ENCODE data around the gene RAB11FIP4.
A peak's percentile ranks its signal among the peaks of the same experiment; 100 is the strongest.

Gene RAB11FIP4

DNA sequence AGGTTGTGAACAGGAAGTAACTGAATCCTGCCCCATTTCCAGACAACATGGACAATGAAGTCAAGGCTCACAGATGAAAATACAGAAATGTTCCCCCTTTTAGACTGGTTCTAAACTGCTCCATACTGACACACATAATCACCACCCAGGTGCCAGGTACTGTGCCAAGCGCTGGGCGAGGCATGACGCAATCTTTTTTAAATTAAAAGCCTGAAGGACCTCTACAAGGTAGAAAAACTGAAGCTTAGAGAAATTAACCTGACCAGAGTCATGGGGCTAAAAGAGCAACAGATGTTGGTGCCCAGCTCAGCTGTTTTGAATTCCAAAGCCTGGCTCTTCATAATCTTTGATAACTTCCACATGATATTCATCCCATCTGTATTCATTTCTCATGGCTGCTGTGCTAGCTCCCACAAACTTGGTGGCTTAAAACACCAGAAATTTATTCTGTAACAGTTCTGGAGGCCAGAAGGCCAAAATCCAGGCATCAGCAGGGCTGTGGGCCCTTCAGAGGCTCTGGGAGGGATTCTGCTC is 4.9 kb upstream of the RAB11FIP4 start:
- no peak for DNase-seq (ENCODE audit: low read depth in 2 of 2)

DNA sequence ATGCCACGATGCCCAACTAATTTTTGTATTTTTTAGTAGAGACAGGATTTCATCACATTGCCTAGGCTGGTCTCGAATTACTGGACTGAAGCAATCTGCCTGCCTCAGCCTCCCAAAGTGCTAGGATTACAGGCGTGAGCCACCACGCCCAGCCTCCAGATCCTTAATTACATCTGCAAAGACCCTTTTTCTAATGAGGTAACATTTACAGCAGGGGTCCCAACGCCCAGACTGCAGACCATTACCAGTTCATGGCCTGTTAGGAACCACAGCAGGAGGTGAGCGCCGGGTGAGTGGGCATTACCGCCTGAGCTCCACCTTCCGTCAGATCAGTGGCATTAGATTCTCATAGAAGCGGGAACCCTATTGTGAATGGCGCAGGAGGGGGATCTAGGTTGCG is 4.0 kb upstream of the RAB11FIP4 start:
- no peak for DNase-seq (ENCODE audit: low read depth in 2 of 2)

DNA sequence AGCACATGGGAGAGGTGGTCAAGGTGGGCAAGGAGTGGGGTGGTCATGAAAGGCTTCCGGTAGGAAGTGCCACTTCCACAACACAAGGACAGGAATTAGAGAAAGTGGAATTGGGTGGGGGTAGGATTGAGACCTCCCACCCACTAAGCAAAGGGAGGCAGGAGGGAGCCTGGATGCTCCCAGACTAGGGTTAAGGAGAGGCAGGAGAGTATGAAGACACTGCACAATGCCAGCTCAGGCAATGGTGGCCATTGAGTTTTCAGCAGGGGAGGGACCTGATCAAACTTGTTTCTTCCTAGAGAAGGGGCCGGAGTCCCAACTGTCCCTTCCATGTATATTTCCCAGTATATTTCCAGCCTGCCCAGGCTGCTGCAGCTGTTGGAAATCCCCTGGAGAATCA is 3.1 kb upstream of the RAB11FIP4 start:
- no peak for DNase-seq (ENCODE audit: low read depth in 2 of 2)

DNA sequence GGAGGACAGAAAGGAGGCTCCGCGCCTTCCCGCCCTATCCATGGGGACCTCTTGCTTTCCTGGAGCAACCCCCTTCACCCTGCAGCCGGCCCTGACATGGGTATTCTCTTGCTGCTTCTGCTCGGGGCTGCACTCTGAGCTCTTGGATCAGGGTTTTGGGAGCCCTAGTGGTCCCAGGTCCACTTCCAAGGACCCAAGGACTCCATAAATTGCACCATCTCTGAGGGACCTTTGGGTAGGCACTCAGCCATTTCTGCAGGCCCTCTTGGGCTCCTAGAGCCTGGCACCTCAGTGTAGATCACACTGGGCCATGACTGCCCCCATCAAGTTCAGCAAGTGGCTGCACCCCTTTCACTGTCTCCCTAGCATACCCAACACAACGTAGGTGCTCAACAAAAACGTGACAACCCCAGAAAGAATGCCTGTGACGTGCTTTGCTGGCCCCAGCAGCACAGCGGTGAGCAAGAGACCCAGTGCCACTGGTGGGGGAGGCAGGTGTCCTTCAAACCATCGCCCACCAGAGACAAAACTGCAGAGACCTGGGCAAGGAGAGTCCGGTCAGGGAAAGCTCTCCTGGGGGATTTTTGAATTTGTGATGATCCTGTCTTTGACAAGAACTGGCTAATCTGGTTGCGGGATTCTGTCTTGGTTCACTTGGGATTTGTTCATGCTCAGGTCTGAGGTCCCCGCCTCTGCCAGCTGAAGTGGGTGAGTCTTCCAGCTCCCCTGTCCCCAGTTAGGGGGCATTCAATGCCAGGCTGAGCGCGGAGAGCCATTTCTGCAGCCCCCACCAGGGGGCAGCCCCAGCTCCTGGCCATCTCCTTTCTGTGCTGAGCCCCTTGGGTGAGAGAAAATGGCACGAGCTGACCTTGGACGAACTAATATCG is 2.5 kb upstream of the RAB11FIP4 start:
- peak; percentile 15 to 33 for DNase-seq (ENCODE audit: low read depth in 2 of 2)

DNA sequence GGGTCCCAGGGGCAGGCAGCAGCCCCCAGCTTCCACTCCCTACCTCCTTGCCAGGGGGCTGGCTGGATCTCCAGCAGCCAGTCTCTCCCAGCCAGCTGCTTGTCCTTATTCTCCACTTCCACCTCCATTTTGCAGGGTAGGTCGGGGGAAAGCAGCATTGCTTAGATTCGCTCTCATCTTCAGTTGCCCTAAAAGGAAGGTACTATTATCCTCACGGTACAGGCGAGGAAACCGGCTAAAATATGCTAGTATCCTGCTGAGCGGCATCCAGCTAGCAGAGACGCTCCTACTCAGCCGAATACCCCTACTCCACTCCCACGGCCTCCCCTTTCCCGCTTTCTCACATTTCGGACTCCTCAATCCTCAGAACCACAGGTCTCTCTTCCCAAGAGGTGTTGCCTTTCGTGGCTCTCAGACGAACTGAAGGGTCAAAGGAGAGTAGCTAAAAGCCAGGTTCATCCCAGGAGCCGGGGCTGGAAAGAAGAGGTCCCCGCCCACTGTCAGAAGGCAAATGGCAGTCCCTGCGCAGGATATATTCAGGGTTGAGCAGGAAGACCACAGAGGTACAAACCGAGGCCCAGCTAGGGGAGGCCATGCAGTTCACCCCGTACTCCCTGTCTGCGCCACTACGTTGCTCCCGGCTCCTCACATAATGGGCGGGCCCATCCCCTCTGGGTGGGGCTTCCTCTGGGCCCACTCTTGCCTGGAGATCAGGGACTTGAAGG is 1.7 kb upstream of the RAB11FIP4 start:
- DNase-seq (ENCODE audit: low read depth in 2 of 2), result no peak

DNA sequence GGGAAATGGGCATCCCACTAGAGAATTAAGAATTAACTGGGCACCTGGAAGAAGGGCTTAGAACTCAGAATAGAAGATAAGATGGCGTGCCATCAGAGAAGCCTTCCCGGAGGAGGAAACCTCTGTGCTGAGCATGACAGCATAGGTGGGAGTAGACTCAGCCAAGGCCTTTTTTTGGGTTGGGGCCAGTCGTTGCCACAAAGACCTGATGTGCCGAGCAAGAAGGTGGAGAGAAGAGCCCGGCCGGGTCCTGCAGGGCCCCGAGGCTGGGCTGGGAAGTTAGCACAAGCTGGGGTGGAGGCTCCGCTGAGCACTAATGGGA is 1.1 kb upstream of the RAB11FIP4 start:
- no peak for DNase-seq (ENCODE audit: low read depth in 2 of 2)

DNA sequence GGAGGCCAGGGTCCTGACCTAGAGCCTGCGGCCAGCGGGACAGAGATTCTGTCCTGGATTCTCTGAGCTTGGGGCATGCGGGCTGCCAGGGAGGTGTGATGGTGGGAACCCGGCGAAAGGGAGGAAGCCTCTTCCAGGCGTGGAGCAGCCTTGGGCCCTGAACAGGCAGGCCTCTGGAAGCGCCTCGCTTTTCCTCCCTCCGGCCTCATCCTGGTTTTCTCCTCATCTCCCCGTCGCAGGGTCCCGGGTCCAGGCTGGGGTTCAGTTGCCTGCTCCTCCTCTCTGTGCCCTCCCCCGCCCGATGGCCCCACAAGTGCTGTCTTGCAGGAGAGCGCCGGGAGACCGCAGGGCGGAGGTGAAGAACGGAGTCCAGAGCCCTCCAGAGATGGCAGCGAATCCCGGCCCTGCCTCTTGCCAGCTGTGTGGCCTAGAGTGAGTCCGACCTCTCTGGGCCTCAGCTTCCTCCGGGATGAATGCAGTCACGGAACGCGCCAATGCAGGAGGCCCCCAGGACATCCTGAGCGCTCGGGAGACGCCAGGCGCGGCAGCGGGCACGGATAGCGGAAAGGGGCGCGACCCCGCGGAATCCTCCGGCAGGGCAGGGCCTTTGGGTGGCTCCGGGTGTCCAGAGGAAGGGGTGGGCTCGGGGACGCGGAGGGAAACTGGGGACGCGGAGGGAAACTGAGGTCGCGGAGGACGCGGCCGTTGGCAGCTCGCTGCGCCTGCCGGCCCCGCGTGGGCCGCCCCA is 553 bp upstream of the RAB11FIP4 start:
- no peak for DNase-seq (ENCODE audit: low read depth in 2 of 2)

DNA sequence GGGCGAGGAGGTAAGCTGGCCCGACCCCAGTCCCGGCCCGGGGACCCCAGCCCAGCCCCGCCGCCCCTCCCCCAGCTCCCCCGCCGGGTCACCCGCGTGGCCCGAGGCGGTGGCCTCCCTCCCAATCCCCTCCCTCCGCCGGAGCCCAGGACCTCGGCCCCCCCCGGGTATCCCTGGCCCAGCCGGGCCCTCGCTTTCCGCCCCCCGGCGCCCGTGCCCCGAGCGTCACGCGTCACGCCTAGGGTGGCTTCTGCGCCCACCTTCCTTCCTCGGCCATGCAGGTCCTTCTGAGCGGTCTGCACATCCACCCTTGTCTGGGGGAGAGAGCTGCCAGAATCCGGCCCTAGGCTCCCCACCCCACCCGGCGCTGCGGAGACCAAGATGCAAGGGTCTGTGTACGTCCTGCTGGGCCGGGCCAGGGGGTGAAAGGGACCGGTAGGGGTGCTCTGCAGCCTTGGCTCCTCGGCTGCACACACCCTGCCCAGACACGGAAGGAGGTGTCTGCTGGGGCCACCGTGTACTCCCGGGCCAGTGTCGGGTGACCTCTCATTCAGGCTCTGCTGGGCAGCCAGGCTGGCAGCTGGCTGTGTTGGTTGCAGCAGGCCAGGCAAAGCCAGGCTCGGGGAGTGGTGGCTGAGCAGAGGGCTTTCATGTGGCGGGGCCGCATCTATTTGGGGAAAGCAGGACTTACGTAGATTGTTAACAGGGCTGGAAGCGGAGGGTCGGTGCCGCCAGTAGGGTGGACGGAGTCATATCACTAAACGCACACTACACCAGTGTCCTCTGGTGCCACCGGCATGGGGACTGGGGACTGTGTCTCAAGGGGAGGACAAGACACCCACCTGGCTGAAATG is 754 bp downstream of the RAB11FIP4 start:
- no peak for DNase-seq (ENCODE audit: low read depth in 2 of 2)

DNA sequence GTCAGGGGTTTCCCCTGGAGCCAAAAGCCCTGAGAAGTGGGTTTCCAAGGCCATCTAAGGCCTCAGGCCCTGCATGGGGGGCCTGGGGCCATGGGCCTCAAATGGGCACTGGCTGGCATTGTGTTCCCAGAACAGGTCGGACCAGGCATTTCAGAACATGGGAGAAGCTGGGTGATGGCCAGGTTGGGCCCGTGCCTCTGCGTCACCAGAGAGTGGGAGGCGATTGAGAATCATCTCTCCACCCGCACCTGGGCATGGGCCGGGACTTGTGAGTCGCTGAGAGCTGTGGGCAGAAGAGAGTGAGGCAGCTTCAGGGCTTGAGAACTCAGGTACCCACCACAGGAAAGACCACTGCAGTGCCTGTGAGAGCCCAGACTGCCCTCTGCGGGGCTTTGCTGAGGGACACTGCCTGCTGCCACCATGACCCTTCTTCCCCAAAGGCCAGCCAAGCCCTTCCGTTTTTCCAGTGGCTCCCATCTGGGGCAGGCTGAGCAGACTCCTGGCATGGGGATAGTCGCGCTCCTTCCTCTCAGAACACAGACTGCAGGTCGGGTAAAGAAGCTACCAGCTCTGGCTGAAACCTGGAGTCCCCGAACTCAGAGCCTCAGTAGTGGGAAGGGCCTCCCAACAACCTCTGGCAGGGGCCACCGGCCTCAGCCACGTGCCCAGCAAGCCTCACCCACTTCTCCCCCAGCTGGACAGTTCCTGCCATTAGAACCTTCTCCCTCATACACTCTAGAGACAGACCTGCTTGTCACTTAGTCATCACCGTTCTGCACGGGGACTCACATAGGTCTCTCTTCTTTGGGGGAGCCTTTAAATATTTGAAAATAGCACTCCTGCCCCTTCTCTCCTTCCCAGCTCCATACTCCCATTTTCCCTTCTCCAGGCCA is 1.6 kb downstream of the RAB11FIP4 start:
- DNase-seq (ENCODE audit: low read depth in 2 of 2), result no peak

DNA sequence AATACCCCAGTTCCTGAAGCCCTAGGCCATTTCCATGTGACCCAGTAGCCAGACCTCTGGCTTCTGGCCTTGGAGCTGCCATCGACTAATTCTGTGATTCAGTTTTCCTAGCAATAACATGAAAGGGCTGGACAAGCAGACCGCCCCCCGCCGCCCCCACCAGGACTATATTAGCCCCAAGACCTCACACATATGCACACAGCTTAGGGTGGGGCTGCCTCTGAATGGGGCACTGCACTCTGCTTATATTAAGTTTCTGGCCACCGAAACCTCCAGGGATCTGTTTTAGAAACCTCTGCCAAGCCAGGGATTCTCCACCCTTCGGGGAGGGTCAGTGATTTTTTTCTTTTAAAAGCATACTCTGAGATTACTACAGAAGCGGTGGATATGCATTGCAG is 2.3 kb downstream of the RAB11FIP4 start:
- DNase-seq (ENCODE audit: low read depth in 2 of 2), result no peak

DNA sequence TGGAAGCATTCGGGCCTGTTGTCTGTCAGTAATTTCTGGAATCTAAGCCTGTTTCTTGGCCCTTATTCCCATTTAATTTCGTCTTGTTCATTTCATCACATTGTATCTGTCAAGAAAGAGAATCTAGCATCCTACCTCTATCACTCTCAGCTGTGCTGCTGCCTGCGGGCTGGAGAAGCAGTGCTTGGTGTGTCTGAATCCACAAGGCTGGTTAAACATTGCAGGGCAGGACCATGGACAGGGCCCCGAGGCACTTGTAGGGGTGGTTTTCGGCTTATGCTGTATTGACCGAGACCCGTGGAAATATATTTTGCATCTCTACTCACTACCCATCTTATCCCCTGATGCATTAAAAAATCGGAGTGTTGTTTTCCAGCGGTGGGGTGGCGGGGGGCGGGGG is 3.1 kb downstream of the RAB11FIP4 start:
- DNase-seq (ENCODE audit: low read depth in 2 of 2), result no peak

DNA sequence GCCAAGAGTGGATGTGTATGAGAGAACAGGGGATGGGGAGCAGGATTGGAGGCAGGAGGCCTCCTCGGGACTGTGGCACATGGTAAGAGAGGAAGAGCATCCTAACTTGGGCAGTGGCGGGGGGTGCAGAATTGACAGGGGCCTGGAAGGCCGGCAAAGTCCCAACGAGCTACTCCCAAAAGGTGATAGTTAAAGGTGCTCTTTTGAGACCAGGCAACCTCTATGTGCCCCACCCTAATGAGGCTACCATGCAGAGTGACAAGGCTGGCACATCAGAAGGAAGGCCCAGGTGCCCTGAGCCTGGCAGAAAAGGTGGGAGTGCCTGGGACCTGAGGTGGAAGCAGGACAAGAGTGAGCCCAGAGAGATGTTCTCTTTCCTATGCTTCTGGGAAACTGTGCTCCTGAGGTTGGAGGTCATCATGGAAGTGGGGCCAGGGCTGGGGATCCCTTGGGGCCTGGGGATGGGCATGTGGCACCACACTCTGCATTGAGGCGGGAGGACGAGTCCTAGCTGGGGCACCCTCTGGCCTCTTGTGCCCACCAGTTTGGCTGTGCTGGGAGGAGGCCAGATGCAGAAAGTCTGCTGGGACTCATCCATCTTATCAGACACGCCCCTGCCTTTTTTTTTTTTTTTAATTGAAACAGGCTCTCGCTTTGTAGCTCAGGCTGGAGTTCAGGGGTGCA is 5.9 kb downstream of the RAB11FIP4 start:
- DNase-seq (ENCODE audit: low read depth in 2 of 2), result no peak

DNA sequence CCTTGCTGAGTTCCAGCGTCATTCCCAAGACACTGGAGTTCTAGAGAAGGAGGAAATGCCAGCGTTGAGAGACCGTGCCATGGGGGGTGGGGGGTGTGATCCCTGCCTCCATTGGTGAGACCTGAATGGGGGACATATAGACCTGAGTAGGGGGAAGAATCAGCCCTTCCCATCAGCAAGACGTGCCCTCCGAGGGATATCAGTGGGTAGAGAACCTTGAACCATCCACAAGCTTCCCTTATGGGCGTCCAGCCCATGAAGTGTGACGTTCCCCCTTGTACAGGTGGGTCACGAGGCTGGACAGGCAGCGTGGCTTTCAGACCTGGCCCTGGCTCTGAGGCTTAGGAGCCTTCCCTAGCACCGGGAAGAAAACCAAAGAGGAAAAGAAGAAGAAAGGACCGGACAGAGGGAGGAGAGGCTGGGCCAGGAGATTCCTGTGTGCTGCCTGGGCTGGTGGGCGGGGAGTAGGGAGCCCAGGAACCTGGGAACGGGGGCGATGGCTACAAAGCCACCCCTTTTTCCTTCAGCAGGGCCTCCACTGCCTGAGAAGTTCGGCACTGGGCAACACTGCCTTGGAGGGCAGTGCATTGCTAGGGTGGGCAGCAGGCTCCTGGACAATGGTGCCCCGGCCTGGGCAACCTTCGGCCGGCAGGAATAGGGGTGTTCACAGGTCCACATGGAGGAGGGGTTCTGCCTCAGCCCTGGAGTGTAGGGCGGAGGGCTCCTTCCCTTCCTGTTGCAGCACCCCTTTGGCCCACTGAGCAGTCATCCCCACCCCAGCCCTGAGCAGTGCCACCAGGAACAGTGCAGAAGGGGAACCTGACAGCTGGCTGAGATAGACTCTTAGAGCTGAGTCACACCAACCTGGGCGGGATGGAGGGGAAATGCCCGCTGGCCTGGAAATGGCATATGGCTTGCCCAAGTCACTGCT is 7.2 kb downstream of the RAB11FIP4 start:
- no peak for DNase-seq (ENCODE audit: low read depth in 2 of 2)

DNA sequence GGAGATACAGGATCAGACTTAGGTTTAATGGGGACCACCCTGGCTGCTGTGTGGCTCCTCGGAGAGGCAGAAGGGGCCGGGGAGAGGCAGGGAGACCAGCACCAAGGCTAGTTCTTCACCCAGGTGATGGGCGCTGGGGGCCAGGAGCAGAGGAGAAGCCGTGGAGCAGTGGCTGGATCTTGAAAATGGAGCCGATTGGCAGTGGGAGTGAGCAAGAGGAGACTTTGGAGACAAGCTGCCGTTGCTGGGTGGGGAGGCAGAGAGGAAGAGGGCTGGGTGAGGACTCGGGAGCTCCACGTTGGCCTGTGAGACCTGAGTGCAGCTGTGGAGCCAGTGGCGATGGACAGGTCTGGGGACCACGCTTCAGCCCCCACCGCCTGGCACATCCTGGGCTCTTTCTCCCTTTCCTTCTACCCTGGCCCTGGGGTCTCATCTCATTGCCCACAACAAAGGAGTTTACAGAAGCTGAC is 9.0 kb downstream of the RAB11FIP4 start:
- DNase-seq (ENCODE audit: low read depth in 2 of 2), result no peak

DNA sequence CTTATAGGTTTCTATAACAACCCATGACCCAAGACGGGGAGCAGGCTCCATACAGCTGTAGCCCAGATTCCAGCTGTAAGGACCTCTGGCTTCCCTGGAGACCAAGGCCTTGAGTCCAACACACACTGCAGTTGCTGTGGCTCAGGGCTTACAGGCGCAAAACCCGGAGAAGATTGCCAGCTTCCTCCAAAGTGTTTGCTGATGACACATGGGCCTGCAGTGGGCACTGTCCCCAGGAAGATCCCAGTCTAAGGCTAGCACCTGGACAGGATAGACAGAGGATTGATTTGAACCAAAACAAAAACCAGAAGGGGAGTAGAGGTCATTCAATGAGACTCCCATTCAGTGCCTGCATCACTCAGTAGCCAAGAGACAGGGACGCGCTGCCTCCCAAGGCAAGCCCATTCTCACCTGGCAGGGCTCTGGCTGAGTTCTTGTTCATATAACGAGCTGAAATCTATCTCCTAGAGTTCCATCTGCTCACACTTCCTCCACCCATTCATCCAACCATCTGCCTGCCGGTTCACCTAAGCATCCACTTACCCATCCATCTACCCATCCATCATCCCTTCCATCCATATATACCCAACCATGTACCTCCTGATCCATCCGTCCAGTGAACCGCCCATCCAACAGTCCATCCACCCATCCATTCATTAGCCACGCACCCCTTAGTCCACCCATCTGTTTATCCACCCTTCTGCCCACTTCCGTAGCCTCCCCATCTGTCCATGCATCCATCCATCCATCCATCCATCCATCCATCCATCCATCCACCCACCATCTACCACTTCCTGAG is 10.2 kb downstream of the RAB11FIP4 start:
- DNase-seq (ENCODE audit: low read depth in 2 of 2), result no peak

DNA sequence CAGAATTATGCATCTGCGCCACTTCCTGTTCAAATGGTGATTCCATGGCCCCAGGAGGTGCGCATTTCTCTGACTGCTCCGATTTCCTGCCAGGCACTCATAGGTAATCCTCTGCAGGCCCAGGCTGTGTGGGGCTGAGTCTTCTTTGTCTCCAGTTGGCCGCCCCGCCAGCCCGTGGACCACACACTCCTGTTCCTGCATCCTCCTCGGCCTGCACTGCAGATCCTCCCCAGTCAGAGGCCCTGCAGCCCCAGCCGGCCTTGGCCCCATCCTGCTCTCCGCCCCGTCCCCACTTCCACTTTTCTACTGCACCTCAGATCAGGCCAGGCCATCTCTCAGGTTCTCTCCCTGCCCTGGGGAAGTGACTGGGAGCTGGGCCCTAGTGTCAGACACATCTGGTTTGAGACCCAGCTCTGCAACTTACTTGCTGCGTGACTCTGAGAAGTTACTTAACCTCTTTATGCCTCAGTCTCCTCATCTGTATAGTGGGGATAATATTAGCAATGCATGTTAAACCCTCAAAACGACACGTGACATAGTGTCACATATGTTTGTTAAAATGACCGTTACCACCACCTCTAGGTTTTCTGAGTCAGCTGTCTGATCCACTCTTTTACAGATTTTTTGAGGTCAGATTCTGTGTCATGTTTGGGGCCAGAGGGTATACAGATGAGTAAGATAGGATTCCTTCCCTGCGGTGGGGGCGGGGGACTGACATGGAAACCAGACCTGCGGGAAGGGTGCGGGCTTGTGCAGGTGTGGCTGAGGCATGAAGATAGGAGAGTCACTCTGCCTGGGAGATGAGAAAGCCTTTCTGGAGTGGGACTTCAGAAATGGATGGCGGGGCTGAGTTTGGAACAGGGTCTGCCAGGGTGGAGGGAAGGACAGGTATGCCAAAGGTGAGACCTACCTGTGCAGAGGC is 12.8 kb downstream of the RAB11FIP4 start:
- no peak for DNase-seq (ENCODE audit: low read depth in 2 of 2)
